HG03457 (cell line): ENCODE data around the gene ADAMTSL1.

Experiments used
- ATAC-seq: cut with Tn5 transposase; IDR thresholded peaks from one replicate; pipeline ENCODE4 v1.9.1; 2021; ENCODE audit warnings: moderate number of reproducible peaks; ENCODE audit not compliant: unreplicated experiment

ADAMTSL1 gene

GRCh38 chr9:18639911-18640310 is 166.0 kb downstream of the ADAMTSL1 start:
- ATAC-seq = no peak

DNA sequence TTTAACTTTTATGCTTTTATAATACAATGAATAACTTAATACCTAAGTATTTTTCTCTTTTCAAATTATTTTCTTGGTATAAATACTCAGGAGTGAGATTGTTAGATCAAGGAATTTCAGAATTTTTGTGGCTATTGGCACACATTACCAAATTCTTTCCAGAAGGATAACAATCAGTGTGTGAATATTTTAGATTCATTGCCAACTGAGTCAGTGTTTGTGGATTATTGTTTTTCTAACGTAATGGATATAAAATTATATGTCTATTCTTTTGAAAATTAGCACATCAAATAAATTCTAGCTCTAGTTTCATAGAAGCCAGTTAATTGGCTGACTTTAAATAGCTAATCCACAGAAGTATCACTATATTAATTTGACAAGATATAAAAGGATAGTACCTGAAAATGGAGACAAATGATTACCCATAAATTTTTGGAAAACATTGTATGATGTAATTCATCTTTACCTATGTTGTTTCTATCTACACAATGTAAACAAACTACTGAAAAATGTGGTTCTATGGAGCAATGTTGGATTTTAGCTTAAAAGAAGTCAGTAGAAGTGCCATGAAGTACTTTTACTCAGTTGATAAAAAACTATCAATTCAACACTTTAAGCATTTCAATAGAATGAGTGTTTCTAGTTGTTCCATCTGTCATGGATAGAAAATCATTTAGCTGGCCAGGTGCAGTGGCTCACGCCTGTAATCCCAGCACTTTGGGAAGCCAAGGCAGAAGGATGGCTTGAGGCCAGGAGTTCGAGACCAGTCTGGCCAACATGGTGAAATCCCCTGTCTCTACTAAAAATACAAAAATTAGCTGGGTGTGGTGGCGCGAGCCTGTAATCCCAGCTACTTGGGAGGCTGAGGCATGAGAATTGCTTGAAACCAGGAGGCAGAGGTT is 185.1 kb downstream of the ADAMTSL1 start:
- no peak for ATAC-seq

GRCh38 chr9:18660001-18660400 is 186.0 kb downstream of the ADAMTSL1 start:
- no peak for ATAC-seq

DNA sequence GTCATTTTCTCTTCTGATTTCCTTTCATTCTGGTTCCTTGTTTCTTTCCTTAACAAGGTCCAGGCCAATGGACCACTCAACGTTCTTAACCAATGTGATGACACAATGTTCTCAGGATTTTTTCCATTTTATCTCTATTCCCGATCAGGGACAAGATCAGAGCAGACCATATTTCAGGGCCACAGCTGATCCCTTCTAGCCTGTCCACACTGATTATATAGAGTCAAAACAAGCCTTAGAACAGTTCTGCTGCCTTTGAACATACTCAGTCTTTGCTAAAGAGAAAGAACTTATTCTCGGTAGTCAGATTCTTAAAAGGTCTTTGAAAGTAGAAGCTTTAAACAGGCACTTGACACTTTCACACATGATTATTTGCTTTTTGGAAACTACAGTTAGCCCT is 188.4 kb downstream of the ADAMTSL1 start:
- no peak for ATAC-seq

- ATAC-seq = no peak
Observed at GRCh38 chr9:18665947-18666346, 192.0 kb downstream of the ADAMTSL1 start.

- ATAC-seq = no peak
Observed at GRCh38 chr9:18666348-18666747, 192.4 kb downstream of the ADAMTSL1 start.

- no peak for ATAC-seq
Observed at GRCh38 chr9:18666986-18667772, 193.2 kb downstream of the ADAMTSL1 start.

DNA sequence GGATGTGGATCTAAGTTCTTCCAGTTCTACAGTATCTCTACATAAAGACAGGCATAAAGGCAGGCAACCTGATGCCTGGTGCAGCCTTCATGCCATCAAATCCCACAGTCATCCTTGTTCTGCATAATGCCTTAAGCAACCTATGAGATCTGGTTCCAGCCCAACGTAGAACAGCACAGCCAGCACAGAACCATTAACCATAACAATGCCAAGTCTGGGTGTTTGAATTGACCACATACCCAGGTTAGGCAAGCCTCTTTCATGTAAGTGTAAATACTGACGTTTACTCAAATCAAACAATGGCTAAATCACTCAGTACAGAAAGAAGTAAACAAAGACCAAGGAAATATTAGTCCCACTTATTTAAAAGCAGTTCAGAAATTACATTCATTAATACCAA is 195.0 kb downstream of the ADAMTSL1 start:
- no peak for ATAC-seq

DNA sequence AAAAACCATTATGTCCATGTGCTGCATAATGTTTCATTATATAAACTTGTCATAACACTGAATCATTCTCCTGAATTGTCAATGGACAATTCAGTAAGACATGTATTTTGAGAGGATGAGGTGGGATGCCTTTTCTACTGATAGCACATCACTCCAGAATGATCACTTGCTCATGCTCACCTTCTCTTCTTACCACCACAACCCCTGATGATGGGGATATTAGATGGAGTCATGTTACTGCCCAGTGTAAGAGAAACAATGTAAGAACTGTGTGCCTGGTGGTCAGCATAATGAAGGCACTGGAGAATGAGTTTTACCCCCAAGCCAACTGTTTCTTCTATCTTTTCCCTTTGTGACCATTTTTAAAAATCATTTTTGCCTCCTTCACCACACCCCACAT is 198.8 kb downstream of the ADAMTSL1 start:
- no peak for ATAC-seq

GRCh38 chr9:18673179-18673578 is 199.2 kb downstream of the ADAMTSL1 start:
- no peak for ATAC-seq

- no peak for ATAC-seq
Observed at GRCh38 chr9:18675332-18675731, 201.4 kb downstream of the ADAMTSL1 start.

DNA sequence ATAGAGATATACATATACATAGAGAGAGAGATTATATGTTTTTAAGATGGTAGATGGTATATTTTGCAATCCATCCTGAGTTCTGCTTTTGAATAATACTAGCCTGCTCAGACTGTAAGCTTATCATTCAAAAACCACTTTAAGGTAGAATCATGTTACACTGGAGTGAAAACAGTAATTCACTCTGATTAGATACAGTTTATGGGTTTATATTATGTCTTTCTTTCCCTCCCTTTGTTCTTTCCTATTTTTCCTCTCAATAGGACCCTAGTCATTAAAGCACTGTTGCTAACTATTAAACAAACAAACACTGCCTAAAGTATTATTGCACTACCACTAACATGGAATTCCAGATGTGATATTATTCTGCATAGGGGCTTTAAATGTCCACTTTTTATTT is 202.0 kb downstream of the ADAMTSL1 start:
- no peak for ATAC-seq

GRCh38 chr9:18676525-18676924 is 202.6 kb downstream of the ADAMTSL1 start:
- no peak for ATAC-seq

GRCh38 chr9:18678821-18679590 is 205.1 kb downstream of the ADAMTSL1 start:
- no peak for ATAC-seq

DNA sequence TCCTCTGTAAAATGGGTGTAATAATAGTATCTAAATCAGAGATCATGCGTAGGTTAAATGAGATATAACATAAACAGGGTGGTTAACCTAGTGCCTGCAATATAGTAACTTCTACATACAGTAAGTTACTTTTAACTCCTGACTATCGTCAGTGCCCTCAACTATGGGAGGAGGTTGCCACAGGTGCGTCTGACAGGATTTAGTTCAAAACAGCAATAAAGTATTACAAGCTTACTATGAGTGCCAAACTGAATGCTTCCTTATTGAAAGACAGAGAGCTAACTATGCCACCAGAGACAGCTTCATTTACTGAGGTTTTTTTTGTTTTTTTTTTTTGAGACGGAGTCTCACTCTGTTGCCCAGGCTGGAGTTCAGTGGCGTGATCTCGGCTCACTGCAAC is 209.0 kb downstream of the ADAMTSL1 start:
- ATAC-seq = no peak

GRCh38 chr9:18683312-18683711 is 209.4 kb downstream of the ADAMTSL1 start:
- ATAC-seq = no peak

DNA sequence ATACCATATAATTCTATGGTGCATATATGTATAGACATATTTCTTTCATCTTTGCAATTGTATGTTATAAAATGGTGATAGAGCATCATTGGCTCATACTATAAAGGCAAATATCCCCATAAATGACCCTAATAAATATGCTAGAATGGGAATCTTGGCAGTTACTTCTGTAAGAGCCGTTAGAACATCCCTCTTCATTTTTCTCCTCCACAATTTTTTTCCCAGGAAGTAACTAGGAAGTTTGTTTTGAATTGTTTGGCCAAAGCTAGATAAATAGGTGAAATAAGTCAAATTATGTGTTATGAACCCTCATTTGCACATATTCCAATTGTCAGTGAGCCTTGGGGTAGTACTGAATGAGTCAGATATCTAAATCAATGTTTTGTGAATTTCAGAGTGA is 209.9 kb downstream of the ADAMTSL1 start:
- no peak for ATAC-seq

DNA sequence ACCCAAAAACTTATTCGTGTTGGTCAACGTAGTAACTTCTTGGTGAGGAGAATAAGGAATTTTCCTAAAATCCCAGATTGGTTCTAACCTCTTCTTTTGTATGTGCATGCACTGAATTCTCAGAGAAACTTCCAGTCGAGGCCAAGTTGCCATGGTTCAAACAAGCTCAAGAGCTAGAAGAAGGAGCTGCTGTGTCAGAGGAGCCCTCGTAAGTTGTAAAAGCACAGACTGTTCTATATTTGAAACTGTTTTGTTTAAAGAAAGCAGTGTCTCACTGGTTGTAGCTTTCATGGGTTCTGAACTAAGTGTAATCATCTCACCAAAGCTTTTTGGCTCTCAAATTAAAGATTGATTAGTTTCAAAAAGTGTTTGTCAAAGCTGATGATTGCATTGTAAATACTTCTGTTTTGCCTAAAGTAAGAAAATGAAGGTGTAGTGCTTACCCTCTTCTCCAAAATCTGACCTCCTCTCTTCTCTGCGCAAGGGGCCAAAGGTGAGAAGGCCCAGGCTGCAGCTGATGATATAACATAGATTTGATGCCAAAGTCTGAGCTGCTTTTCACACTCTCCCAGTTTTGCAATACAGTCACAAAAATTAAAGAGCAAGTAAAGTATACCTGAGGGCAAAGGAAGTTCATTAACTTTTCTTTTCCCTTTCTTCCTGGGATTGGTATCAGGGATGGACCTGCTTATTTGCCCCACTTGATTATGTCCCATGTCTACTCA is 210.8 kb downstream of the ADAMTSL1 start:
- ATAC-seq = no peak

DNA sequence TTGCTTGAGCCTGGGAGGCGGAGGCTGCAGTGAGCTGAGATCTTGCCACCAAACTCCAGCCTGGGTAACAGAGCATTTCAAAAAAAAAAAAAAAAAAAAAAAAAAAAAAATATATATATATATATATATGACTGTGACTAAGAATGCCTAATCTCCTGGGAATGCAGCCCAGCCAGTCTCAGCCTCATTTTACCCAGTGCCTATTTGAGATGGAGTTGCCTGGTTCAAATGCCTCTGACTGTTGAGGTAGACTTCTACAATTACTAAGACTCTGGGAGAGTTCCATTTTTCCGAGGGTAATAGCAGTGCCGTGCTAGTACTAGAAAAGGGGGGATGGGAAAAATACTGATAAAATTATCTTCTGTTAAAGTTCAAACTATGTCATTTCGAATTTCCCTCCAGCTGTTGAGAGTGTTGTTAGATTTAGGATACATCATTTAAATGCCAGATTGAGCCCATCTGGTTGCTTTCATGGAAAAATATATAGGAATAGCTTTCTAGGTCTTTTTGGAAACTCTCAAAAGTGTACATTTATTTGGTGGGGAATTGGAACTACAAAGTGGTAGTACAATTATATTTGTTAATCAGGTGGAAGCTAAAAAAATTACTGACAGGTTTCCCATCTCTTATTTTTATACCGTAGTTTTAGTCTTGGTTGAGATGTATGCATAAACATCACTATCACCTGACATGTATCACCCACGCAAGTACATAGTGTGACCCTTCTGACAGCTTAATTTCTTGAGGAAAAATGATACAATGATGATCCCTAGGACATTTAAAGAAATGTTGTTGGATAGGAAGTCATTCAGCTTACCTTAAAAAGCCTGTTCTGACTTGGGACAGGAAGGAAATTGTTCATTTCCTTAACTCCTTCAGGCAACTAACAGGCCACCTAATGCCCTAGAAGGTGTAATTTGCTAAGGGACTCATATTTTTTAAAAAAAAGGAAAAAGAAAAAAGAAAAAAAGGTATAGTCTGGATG is 214.9 kb downstream of the ADAMTSL1 start:
- ATAC-seq = no peak
